Mucosa of descending colon (tissue), 3 donors: ENCODE measurements around the gene DAAM1. TPM values are rescaled to one million over a fixed set of nuclear protein-coding genes. Genes with fewer than 3 reads are reported as not detected.

Experiments
- ATAC-seq: fragments of 200-7000 bp; cut with Tn5 transposase; one replicate; pipeline ENCODE4 v1.9.1; 2020; ENCODE audit warnings: mild to moderate bottlenecking, moderate library complexity
- DNase-seq, 3 donors: peaks; one replicate each; pipeline ENCODE4 v3.0.0-alpha.2; 2020
- H3K36me3 ChIP-seq: fragments of 200-600 bp; one replicate; pipeline ENCODE4 v1.8.0; 2021; ENCODE audit warnings: low read depth, mild to moderate bottlenecking
- H3K4me1 ChIP-seq: fragments of 200-600 bp; one replicate; pipeline ENCODE4 v1.8.0; 2021; ENCODE audit warnings: low read depth, mild to moderate bottlenecking
- H3K4me3 ChIP-seq: fragments of 200-600 bp; one replicate; pipeline ENCODE4 v1.8.0; 2021; ENCODE audit warnings: mild to moderate bottlenecking
- H3K9me3 ChIP-seq: fragments of 200-600 bp; one replicate; pipeline ENCODE4 v1.8.0; 2021; ENCODE audit warnings: mild to moderate bottlenecking
- CTCF ChIP-seq: fragments of 200-600 bp; IDR thresholded peaks from one replicate; pipeline ENCODE4 v1.8.0; 2022; ENCODE audit warnings: antibody characterized with exemption, mild to moderate bottlenecking
- intact Hi-C, 2 donors: fragments of 100-400 bp; cut with DNase I in 1 of 2; cut with micrococcal nuclease in 1 of 2; formaldehyde crosslinking; loops; one replicate each; pipeline versions ENCODE4 v1.11.0 to v1.11.1; 2022; cut with DNase I, micrococcal nuclease
- total RNA-seq, 3 donors: library from RNA; stranded (reverse); fragmentation: NEBNext Ultra II Directional in 2 of 3; extraction: Animal tissue kit (Norgen Biotek cat#: 25700) in 2 of 3; gene quantifications; one replicate each; pipeline versions ENCODE4 v1.2.1 to v1.2.4, GENCODE V29; 2021 to 2023
- donor health status: DM: no; HTN: no; CAD: no; lungs with moderate emphysema.
- donor health status: DM: no; HTN: no; CAD: no.
- donor health status: DM: no; HTN: yes; CAD: no.

The DAAM1 gene
- total RNA-seq, 3 donors from 2014 or later: 41.0 to 85.4 (median 49.6) TPM

- ATAC-seq (no peak), DNase-seq (no peak)
- intact Hi-C loops: no loop called here
- H3K36me3 ChIP-seq: no peaks in the 10 kb centered on the region
- TF ChIP-seq CTCF: no peak
- no peak overlapping the region for H3K4me3 ChIP-seq
- no peaks in the 10 kb centered on the region for H3K9me3 ChIP-seq
- H3K4me1 ChIP-seq: no peaks in the 10 kb centered on the region
Observed at GRCh38 chr14:59346329-59346728, 157.9 kb downstream of the DAAM1 start.

- TF ChIP-seq CTCF: no peak
- no peak overlapping the region for H3K4me3 ChIP-seq
- no peak for DNase-seq
- no peak for ATAC-seq
- no peaks in the 10 kb centered on the region for H3K36me3 ChIP-seq
- no peaks in the 10 kb centered on the region for H3K4me1 ChIP-seq
- intact Hi-C loops: no loop called here
- H3K9me3 ChIP-seq: no peaks in the 10 kb centered on the region
Observed at GRCh38 chr14:59346796-59347510, 158.5 kb downstream of the DAAM1 start.

- H3K4me1 ChIP-seq: no peaks in the 10 kb centered on the region
- DNase-seq (no peak), ATAC-seq (no peak)
- TF ChIP-seq CTCF: no peak
- no peak overlapping the region for H3K4me3 ChIP-seq
- H3K36me3 ChIP-seq: no peaks in the 10 kb centered on the region
- H3K9me3 ChIP-seq: no peaks in the 10 kb centered on the region
- intact Hi-C loops: no loop called here
Observed at GRCh38 chr14:59347511-59347900, 159.0 kb downstream of the DAAM1 start.

GRCh38 chr14:59347915-59348314 lies 159.4 kb downstream of the DAAM1 start:
- no peak for DNase-seq
- peak; percentile 27 for ATAC-seq
- TF ChIP-seq CTCF: no peak
- Histone ChIP-seq H3K36me3 (no peaks in the 10 kb centered on the region), H3K9me3 (no peaks in the 10 kb centered on the region), H3K4me3 (no peak overlapping the region), H3K4me1 (no peaks in the 10 kb centered on the region)
- intact Hi-C loops: no loop called here

GRCh38 chr14:59349258-59349701 lies 160.8 kb downstream of the DAAM1 start:
- no peaks in the 10 kb centered on the region for H3K4me1 ChIP-seq
- no peak for DNase-seq
- intact Hi-C loops: no loop called here

More at GRCh38 chr14:59349258-59349701, 160.8 kb downstream of the DAAM1 start:
- Histone ChIP-seq H3K4me3 (no peak overlapping the region), H3K36me3 (no peaks in the 10 kb centered on the region), H3K9me3 (no peaks in the 10 kb centered on the region)
- ATAC-seq: no peak
- TF ChIP-seq CTCF: no peak
